Measurements from ENCODE around the gene NEDD4L.
"Not testable (repeated sequence)": the region's sequence is repeated elsewhere in the genome, so short reads cannot be mapped to it uniquely, and the experiment has no call there.

The NEDD4L gene

DNA sequence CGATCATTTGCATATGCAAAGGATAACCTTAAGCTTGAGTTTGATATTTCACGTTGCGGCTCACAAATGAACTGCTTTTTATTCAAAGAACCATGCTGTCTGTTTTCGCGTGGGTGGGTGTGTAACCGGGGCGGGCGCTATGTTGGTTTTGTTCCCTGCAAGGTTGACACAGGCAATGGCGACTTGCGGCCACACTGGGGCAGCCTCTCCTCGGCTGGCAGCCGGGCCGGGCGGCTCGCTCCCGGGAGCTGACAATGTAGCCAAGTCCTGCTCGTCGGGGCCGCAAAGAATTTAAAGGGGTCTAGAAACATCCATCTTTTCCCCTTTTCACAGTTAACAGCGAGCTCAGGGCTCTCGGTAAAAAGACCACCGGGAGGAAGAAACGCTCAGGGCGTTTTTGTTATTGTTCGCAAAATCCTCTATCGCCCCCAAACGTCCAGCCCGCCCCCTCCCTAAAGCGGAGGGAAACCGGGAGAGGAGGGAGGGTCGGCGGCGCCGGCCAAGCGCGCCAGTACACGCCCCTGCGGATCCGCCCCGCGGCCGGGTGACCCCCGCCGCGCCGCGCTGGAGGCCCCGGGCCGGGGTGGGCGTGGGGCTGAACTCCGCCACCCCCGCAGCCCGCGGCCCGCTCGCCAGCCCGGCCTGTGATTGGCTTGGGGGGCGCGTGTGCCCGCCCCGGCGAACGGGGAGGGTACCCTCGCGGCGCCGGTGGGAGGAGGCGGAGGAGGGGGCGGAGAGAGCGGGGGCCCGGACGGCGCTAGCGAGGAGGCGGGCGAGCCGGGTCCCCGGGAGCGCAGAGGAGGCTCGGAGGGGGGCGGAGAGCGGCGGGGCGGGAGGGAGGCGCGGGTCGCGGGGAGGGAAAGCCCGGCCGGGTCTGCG lies at the start of gene NEDD4L:
NEDD4L (plus strand) TSS at position 736 of the 879 bp plus-strand sequence. CDS start 435 bp downstream, outside the sequence.
- peak; percentile 90 for DNase-seq (ENCODE audit: low read depth)

DNA sequence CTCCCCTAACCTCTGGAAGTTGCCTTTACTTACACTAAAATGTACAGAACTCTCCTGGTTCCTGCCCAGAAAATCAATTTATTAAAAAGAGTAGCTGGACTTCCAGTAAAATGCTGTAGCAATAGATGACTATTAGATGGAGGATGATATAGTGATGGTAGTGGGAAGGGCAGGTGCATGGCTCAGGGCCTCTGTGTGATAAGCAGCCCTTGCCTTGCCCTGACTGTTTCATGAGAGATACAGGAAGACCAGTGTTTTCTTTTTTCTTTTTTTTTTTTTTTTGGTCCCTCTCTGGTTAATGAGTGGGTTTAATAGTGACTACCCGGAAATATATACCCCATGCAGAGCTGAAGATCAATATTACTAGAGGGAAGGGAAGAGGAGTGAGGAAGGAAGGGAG lies 48.7 kb upstream of the NEDD4L start:
- DNase-seq (ENCODE audit: low read depth), result no peak

DNA sequence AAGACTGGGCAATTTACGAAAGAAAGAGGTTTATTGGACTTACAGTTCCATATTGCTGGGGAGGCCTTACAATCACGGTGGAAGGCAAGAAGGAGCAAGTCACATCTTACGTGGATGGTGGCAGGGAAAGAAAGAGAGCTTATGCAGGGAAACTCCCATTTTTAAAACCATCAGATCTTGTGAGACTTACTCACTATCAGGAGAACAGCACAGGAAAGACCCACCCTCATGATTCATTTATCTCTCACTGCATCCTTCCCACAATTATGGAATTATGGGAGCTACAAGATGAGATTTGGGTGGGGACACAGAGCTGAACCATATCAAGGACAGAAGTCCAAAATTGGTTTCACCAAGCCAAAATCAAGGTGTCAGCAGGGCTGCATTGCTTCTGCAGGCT lies 47.1 kb upstream of the NEDD4L start:
- DNase-seq (ENCODE audit: low read depth), result not testable (repeated sequence)

DNA sequence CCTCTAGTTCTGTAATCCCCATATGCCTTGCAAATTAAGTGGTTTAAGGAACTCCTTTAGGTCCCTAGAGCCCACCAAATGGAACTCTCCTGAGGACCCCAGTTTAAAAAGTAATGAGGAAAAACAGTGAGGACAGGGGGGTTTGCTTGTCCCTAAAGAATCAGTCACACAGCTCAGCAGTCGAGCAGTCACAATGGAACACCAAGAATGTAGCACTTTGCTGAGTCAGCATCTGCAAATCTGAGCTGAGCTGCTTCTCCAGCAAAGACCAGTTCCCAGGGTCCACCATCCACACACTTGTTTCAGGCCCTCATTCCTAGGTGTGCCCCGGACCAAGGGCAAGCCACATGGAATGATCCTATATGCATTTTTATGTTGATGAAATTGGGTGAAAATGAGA lies 46.2 kb upstream of the NEDD4L start:
- no peak for DNase-seq (ENCODE audit: low read depth)

DNA sequence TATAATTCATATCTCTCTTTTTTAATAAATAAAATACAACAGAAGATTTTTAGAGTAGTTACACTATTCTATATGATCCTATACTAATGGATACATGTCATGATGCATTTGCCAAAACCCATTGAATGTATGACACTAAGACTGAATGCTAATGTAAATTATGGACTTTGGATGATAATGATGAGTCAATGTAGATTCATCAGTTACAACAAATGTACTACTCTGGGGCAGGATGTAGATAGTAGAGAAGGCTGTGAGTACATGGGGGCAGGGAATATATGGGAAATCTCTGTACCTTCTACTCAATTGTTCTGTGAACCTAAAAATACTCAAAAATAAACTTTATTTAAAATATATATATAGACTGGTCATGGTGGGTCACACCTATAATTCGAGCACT lies 45.6 kb upstream of the NEDD4L start:
- peak; percentile 24 for DNase-seq (ENCODE audit: low read depth)

DNA sequence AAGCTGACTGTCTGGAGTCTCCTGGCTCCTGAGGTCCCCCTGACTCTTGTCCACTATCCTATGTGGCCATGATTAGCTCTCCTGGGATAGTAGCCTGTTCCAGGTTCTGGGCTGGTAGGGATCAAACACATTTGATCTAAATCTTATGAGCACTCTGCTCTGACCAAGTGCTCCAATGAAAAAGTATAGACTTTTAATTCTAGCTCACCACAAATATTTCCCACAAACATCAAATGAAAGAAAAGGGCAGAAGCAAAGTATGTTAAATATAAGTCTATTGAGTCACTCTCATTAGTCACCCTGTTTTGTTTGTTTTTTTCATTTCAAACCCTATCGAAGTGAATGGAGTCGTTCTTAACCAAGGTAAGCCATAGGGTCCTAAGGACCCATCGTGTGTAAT lies 39.7 kb upstream of the NEDD4L start:
- peak; percentile 82 for DNase-seq (ENCODE audit: low read depth)

DNA sequence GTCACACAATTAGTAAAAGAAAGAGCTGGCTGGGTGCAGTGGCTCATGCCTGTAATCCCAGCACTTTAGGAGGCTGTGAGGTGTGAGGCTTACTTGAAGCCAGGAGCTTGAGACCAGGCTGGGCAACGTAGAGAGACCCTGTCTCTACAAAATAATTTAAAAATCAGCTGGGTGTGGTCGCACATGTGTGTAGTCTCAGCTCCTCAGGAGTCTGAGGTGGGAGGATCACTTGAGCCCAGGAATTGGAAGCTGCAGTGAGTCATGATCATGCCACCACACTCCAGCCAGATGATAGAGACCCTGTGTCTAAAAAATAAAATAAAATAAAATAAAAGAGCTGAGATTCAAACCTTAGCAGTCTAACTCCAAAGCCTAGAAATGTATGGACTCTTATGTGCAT lies 39.0 kb upstream of the NEDD4L start:
- DNase-seq (ENCODE audit: low read depth), result peak; percentile 52

DNA sequence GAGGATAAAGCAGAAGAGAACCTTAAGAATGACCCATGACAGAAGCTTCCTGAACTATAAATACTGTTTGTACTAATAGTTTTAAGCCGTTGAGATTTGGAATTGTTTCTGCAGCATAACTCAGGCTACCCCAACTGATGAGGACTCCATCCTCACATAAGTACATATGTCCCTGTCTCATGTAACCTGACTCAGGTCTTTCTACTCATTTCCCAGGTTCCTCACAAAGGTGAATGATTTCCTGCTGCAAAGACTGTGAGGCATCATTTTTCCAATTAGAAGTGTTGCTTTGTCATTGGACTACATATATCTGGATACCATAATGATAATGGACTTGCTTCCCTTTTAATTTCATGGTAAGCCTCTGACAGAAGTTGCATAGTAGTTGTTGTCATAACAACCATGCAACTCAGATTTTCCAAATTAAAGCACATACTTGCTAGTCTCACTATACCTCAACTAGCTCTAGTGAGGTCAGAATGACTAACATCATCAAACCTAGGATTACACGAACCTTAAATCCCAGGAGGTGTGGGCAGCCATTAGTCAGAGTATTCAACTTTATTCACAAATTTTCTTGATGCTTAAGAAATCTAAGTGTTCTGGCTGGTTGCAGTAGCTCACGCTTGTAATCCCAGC lies 38.0 kb upstream of the NEDD4L start:
- DNase-seq (ENCODE audit: low read depth), result peak; percentile 34

DNA sequence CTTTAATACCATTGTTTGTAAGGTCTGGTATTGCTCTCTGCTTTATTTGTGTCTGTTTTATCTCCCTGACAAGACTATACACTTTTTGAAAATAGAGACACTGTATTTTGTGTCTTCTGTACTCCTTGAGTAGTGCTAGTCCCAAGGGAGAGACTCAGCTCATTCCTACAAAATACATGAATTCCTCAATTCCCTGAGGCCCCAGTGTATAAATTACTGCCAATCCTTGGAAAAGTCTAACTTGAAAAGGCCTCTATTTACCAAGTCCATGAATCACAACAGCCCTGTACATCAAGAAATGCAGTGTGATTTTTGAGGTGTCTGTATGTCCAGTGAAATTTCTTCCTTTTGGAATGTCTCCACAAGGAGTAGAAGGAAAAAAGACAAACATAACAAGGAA lies 34.9 kb upstream of the NEDD4L start:
- DNase-seq (ENCODE audit: low read depth), result no peak

DNA sequence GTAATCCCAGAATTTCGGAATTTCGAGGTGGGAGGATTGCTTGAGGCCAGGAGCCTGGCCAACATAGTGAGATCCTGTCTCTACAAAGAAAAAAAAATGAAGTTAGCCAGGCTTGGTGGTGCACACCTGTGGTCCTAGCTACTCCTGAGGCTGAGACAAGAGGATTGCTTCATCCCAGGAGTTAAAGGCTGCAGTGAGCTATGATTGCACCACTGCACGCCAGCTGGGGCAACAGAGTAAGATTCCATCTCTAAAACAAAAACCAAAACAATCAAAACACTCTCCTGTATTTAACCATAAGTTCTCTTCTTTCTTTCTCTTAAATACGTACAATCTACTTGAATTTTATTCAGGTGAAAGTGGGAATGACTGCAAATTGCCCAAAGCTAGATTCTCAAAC lies 33.8 kb upstream of the NEDD4L start:
- DNase-seq (ENCODE audit: low read depth), result no peak

DNA sequence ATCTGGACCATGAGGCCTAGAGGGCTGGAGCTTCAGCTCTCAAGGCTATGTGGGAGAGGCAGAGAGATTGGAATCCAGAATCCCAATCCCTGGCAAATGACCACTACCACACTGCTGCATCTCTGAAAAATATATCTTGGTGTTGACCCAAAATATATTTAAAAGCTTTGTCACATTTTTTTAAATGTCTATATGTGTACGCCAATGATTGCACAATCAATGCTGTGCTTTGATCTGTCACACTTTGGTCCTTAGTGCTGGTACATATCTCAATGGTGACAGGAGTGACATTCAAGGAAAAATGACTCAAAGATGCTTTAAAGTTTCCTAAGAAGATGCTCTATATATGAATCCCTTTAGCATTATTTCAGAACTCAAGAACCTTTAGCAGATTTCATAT lies 31.7 kb upstream of the NEDD4L start:
- no peak for DNase-seq (ENCODE audit: low read depth)

DNA sequence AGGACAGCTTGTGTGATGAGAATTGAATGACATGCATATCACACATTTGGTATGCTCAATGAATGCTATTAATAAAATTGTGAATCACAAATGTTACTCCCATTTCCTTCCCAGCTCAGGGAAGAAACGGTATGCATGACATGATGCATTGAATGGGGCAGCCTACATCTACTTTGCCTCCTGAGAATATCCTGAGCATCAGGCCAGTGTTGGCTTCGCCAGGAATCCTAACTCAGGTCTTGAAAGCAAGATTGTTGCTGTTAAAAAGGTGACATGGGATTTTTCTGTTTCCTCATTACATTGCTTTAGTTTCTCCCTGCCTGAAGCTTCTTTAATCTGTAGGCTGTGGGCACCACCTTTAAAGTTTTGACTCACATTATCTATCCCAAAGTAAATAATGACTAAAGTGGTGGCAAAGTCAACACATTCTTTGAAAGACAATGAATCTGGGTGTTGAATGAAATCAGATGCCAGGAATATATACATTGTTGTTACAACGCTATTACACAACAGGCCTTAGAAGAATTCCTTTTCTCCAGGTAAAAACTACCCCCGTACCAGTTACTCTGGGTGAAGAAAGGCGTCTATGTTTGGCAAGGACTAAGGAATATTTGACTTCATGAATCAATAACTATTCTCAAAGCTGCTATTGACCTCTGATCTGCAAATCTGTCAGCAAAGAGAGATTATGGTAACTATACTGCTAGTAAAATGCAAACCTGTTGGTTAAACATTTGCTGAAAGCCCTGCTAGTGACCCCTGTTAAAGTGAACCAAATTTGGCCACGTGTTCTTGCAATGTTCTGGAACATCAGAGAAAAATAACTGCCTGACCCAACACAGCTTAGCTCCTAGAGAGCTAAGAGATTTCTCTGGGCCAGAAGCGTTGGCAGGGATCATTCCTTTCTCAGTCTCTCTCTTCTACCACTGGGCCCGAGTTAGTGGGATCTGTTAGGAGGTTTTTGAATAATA lies 30.5 kb upstream of the NEDD4L start:
- DNase-seq (ENCODE audit: low read depth), result no peak

DNA sequence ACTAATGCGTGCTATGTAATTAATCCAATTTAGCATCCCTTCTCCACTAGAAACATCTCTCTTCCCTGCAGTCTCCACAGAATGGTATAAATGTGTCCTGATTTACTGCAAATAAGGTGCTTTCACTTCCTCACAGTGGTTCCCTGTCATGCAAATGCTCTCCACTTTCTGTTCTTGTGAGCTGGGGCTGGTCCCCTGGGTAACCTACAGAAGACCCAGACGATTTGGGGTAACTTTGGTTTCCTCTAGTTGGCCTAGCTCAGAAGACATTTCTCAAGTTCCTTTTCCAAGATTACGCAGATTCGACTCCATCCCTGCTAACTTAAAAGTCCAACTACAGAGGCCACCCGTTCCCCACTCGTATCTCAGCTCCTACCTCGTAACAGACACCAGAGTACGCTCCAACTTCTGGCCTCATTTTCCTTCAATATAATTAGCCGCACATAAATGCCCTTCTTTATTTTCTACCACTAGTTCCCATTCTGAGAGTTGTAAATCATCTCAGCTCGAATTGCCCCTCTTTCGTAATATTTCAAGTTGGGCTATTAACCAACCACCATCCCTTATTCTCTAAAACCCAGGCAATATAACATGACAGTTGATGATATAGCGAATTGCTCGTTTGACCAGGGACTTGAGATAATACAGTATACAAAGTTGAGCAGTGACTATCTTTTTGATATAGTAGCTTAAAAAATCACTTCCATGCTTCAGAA lies 28.8 kb upstream of the NEDD4L start:
- DNase-seq (ENCODE audit: low read depth), result no peak

DNA sequence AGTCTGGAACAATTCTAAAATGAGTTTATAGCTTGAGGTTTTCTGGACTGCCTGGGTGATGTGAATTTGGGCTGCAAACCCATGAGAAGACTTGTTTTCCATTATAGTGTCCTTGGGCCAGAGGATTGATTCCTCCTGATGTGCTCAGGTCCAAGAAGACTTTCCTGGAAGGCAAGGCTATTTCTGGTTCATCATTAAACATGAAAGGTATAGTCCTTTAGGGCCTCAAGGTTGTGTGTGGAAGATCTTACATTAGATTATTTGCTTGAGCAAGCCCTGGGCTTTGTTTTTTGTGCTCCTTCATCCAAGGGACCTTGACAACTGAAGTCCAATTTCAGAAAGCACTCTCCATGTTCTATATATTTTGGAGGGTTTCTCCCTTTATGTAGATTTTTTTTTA lies 26.8 kb upstream of the NEDD4L start:
- no peak for DNase-seq (ENCODE audit: low read depth)

DNA sequence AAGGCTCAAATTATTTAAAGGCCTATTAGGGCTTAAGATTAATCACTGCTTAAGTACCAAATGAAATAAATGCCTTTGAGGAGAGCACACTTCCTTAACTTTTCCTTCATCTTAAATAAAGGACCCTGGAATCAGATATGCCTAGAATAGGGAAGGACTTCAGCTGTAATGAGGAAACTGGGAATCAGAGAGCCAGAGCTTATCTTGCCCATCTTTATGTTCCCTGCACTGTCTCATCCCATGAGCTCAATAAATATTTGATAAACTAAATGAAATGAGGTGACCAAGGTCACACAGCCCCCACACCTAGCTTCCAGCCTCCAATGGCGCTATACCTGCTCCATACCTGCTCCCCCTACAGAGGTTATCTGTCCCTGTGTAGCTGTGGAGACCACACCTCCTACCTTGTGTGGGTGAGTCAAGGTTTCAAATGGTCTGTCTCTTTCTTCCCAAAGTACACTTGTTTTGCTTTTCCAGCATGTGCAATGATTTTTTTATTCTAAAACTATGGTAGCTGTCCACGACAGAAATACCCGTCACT lies 23.4 kb upstream of the NEDD4L start:
- DNase-seq (ENCODE audit: low read depth), result no peak

DNA sequence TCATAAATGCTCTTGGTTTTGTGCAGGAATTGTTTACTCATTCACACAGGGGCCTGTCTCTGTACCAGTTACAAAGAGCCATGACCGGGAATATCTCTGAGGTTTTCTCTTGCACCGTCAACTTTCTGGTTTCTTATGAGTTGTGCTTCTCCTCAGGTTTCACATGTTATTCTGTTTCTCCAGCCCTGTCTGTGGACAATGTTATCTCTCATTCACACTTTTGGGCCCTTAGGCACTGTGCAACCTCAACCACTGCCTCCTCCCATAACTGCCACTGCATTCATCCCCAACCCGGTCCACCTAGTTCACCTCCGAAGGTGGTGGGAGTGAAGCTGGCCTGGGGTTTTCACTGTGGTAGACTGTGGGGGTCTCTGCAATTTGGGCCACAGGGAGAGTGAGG lies 22.5 kb upstream of the NEDD4L start:
- DNase-seq (ENCODE audit: low read depth), result no peak

DNA sequence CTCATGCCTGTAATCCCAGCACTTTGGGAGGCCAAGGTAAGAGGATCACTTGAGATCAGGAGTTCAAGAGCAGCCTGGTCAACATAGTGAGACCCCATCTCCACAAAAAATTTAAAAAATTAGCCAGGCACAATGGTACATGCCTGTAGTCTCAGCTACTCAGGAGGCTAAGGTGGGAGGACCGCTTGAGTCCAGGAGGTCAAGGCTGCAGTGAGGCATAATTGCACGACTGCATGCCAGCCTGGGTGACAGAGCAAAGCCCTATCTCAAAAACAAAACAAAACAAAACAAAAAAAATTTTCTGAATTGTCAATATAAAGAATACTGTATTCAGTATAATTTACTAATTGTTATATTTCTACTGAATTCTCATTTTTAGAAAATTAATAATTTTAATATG lies 20.9 kb upstream of the NEDD4L start:
- DNase-seq (ENCODE audit: low read depth), result no peak

DNA sequence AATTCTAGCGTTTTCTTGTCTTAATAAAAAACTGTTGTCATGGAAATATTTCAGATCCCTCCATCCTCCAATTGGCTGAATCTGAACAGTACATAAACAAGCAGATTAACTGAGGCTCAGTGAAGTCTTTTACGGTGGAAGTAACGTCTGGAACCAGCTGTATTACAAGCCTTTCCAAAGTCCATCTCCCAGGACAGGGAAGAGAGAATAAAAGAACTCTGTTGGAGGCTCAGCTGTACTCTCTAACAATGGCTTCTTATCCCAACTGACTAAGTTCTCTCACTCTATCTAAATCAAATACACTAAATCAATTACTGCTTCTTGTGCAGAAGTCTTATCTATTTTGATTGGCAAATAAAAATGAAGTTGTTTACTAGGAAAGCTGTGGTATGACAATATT lies 19.9 kb upstream of the NEDD4L start:
- DNase-seq (ENCODE audit: low read depth), result peak; percentile 44

DNA sequence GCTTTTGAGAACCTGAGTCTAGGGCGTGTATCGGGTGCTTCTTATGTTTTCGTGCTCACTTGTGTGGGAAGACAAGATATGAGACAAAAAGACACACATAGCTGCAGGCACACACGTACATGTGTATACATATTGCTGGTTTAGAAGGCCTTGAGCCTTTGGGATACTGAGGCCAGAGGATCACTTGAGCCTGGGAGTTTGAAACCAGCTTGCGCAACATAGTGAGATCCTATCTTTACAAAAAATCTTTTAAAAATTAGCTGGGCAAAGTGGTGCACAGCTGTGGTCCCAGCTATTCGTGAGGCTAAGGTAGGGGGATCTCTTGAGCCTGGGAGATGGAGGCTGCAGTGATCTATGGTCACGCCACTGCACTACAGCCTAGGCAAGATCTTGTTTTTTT lies 18.8 kb upstream of the NEDD4L start:
- no peak for DNase-seq (ENCODE audit: low read depth)

DNA sequence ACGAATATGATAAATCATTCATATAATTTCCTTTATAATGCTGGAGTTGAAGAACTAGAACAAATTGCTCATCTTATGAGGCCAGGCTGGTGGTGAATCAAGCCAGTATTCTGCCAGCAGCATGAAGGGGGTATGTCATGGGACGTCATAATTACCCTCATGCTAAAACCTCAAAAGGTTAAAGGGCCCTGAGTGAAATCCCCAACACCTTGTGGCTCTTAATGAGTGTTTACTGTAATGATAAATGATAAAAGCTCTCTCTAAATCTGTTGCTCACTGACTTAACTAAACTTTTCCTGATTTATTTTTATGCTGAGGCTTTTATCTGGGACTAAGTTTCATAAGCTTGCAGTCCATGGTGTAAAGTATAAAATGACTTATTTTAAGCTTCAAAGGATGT lies 18.3 kb upstream of the NEDD4L start:
- peak; percentile 12 for DNase-seq (ENCODE audit: low read depth)

DNA sequence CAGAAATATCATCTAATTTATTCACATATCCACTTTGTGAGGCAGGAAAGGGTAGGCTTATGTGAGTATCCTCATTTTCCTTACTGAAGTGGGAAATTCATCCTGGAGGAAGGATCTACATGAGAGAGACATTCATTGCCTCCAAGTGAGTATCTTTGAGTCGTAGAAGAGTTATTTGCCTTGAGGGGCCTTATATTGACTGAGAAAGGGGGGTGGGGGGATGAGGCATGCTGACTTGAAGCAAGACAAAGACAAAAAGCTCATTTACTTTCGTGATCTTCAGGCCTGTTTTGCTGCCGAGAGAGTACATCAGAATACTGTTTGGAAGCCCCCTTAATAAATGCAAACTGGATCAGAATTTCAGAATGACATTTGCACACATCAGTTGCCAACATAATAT lies 17.6 kb upstream of the NEDD4L start:
- no peak for DNase-seq (ENCODE audit: low read depth)

DNA sequence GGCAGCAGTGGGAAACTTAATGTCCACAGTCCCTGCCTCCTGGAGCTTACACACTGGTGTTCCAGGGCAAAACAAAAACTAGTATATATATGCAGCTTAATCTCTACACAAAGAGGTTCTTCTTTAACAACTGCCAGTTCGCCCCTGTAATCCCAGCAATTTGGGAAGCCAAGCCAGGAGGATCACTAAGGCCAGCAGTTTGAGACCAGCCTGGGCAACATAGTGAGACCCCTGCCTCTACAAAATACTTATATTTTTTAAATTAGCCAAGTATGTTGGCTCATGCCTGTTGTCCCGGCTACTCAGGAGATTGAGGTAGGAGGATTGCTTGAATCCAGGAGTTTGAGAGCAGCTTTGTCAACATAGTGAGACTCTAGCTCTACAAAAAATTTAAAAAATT lies 17.2 kb upstream of the NEDD4L start:
- no peak for DNase-seq (ENCODE audit: low read depth)

Data from iris pigment epithelial cell (primary cell).